DOHH2 (cell line): ENCODE measurements around the gene REPIN1.

Experiments
- H3F3A ChIP-seq: fragments of 200-600 bp; sonication (generic), shearing (Covaris generic); 2 replicates; pipeline ENCODE4 v1.6.0; 2016; ENCODE audit warnings: antibody characterized with exemption, mild to moderate bottlenecking; ENCODE audit not compliant: control insufficient read depth, insufficient read depth
- H3K27ac ChIP-seq: fragments of 200-600 bp; sonication (generic); 2 replicates; pipeline ENCODE4 v1.5.1; 2014; ENCODE audit warnings: low read depth, mild to moderate bottlenecking, low read length, moderate library complexity
- H3K27me3 ChIP-seq: fragments of 200-600 bp; sonication (generic); 2 replicates; pipeline ENCODE4 v1.6.1; 2014; ENCODE audit warnings: mild to moderate bottlenecking, low read length, mixed read lengths; ENCODE audit not compliant: control insufficient read depth
- H3K36me3 ChIP-seq: fragments of 200-600 bp; sonication (generic); 2 replicates; pipeline ENCODE4 v1.6.1; 2014; ENCODE audit warnings: mild to moderate bottlenecking, low read length, moderate library complexity, mixed read lengths; ENCODE audit not compliant: control insufficient read depth
- H3K4me1 ChIP-seq: fragments of 200-600 bp; sonication (generic); 2 replicates; pipeline ENCODE4 v1.6.1; 2014; ENCODE audit warnings: mild to moderate bottlenecking, low read length, mixed read lengths; ENCODE audit not compliant: control insufficient read depth
- H3K4me2 ChIP-seq: fragments of 200-600 bp; sonication (generic); 2 replicates; pipeline ENCODE4 v1.6.0; 2014; ENCODE audit warnings: mild to moderate bottlenecking, low read length, moderate library complexity
- H3K4me3 ChIP-seq: fragments of 200-600 bp; sonication (generic); 2 replicates; pipeline ENCODE4 v1.5.1; 2014; ENCODE audit warnings: mild to moderate bottlenecking, low read length, mixed read lengths
- H3K79me2 ChIP-seq: fragments of 200-600 bp; sonication (generic); 2 replicates; pipeline ENCODE4 v1.6.1; 2014; ENCODE audit warnings: mild to moderate bottlenecking, low read length, mixed read lengths; ENCODE audit not compliant: control insufficient read depth
- H3K9me2 ChIP-seq: fragments of 200-600 bp; sonication (generic); replicated peaks from 2 replicates; pipeline ENCODE4 v1.6.1; 2014; ENCODE audit warnings: mild to moderate bottlenecking, low read length, mixed read lengths; ENCODE audit not compliant: control insufficient read depth
- H3K9me3 ChIP-seq: fragments of 200-600 bp; sonication (generic); 2 replicates; pipeline ENCODE4 v1.6.1; 2014; ENCODE audit warnings: antibody characterized with exemption, low read length, mixed read lengths; ENCODE audit not compliant: control insufficient read depth, insufficient read depth
- H4K20me1 ChIP-seq: fragments of 200-600 bp; sonication (generic); 2 replicates; pipeline ENCODE4 v1.6.0; 2014; ENCODE audit warnings: low read depth, mild to moderate bottlenecking, antibody characterized with exemption, low read length, moderate library complexity; ENCODE audit not compliant: control insufficient read depth, insufficient read depth
- EZH2phosphoT487 ChIP-seq: fragments of 200-600 bp; sonication (generic); IDR thresholded peaks from 2 replicates; pipeline ENCODE4 v1.6.1; 2017; ENCODE audit warnings: borderline replicate concordance, mild to moderate bottlenecking, antibody characterized with exemption, low read length, moderate library complexity, mixed read lengths
- TF ChIP-seq, protein P1 (sequence below): fragments of 200-600 bp; sonication (generic); IDR thresholded peaks from one replicate; pipeline ENCODE4 v1.5.1; 2014; ENCODE audit warnings: antibody characterized with exemption, mild to moderate bottlenecking, low read depth, low read length; ENCODE audit not compliant: poor library complexity, severe bottlenecking

The REPIN1 gene

DNA sequence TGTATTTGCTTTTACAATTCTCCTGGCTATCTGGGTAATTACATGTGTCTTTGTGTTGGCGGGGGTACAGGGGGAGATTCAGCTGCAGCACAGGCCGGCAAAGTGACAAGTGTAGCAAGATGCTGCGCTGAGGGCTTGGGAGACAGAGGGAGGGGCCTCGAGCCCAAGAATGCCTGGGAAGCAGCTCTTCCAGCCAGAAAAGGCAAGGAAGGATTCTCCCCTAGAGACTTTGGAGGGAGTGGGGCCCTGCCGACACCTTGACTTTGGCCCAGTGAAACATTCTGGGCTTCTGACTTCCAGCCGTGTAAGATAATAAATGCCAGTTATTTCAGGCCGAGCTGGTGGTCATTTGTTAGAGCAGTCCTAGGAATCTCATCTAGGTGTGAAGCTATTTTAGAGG, 7.2 kb upstream of the REPIN1 start:
- Histone ChIP-seq H3F3A (peaks cover 36% of the 10 kb centered on the region), H3K9me3 (no peaks in the 10 kb centered on the region), H3K27me3 (no peaks in the 10 kb centered on the region), H3K79me2 (no peaks in the 10 kb centered on the region), H3K4me2 (no peak overlapping the region), H4K20me1 (no peaks in the 10 kb centered on the region), H3K27ac (no peak overlapping the region), H3K36me3 (no peaks in the 10 kb centered on the region), H3K4me3 (no peak overlapping the region), H3K9me2 (no peaks in the 10 kb centered on the region), H3K4me1 (peaks cover 72% of the 10 kb centered on the region)
- TF ChIP-seq EZH2phosphoT487, result no peak
- TF ChIP-seq, protein P1, sequence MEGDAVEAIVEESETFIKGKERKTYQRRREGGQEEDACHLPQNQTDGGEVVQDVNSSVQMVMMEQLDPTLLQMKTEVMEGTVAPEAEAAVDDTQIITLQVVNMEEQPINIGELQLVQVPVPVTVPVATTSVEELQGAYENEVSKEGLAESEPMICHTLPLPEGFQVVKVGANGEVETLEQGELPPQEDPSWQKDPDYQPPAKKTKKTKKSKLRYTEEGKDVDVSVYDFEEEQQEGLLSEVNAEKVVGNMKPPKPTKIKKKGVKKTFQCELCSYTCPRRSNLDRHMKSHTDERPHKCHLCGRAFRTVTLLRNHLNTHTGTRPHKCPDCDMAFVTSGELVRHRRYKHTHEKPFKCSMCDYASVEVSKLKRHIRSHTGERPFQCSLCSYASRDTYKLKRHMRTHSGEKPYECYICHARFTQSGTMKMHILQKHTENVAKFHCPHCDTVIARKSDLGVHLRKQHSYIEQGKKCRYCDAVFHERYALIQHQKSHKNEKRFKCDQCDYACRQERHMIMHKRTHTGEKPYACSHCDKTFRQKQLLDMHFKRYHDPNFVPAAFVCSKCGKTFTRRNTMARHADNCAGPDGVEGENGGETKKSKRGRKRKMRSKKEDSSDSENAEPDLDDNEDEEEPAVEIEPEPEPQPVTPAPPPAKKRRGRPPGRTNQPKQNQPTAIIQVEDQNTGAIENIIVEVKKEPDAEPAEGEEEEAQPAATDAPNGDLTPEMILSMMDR, result no peak

DNA sequence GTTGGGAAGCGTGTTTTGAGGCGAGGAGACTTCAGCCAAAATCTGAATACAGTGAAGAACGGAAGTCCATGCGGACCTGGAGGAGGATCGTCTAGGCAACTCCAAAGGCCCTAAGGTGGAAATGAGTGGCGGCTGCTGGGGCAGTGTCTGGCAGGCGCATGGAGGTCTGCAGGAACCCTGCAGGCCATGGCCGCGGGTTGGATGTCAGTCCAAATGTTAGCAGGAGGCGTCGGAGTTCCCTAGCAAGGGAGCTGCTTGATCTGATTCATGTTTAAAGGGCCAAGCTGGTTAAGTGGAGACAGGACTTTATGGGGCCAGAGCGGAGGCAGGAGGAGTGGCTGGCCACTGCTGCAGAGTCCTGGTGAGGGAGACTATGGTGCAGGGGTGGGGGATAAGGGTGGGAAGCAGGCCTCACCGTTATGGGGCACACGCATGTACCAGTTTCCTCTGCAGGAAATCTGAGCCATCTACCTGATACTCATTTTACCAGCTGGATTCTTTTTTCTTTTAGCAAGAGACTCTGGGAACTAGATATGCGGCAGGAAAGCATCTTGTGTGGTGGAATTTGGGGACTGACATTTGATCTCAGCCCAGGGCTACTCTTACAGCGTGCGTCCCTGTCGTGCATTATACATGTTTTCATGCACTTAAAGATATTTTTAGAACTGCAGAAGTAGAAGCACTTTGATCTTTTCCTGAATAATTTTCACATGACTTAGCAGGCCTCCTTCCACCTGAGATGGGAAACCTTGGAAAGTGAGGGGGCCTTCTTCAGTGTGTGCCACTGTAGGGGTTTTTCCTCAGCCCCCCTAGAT, 6.6 kb upstream of the REPIN1 start:
- Histone ChIP-seq H3K27me3 (no peaks in the 10 kb centered on the region), H3K36me3 (no peaks in the 10 kb centered on the region), H3K9me2 (no peaks in the 10 kb centered on the region), H3K9me3 (no peaks in the 10 kb centered on the region), H3K4me3 (peak overlapping the region; percentile 43), H3K79me2 (no peaks in the 10 kb centered on the region), H3F3A (peaks cover 38% of the 10 kb centered on the region), H3K27ac (peak overlapping the region; percentile 44), H3K4me2 (peak overlapping the region; percentile 62), H3K4me1 (peaks cover 73% of the 10 kb centered on the region), H4K20me1 (no peaks in the 10 kb centered on the region)
- no peak for TF ChIP-seq EZH2phosphoT487
- TF ChIP-seq, protein P1, result no peak

DNA sequence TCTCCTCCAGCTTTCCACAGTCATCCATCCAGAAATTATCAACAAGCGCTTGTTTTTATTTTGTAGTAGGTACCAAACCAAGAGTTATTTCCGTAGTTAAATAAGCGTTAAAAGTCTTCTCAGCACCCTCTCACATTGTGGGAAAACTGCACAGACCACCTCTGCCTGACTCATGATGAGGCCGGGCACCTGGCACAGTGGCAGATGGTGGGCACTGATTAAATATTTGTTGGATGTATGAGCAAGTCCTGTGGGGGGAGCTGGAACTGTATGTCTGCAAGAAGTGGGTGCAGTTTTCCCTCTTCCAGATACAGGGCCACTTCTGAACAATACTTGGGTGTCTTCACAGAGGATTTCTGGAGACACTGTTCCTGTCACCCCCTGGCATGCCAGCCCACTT, 5.3 kb upstream of the REPIN1 start:
- TF ChIP-seq, protein P1, result peak; percentile 9
- TF ChIP-seq EZH2phosphoT487, result no peak
- no peaks in the 10 kb centered on the region for H3K9me3 ChIP-seq
- peaks cover 76% of the 10 kb centered on the region for H3K4me1 ChIP-seq
- H3K27me3 ChIP-seq, result no peaks in the 10 kb centered on the region
- H3K79me2 ChIP-seq, result peaks cover 2% of the 10 kb centered on the region; the same call in 1 of the 2 replicates
- no peaks in the 10 kb centered on the region for H3K9me2 ChIP-seq
- H3K4me3 ChIP-seq, result peak overlapping the region; percentile 42
- no peaks in the 10 kb centered on the region for H3K36me3 ChIP-seq
- peak overlapping the region; percentile 62 for H3K4me2 ChIP-seq
- H3K27ac ChIP-seq, result peak overlapping the region; percentile 90
- H3F3A ChIP-seq, result peaks cover 37% of the 10 kb centered on the region
- H4K20me1 ChIP-seq, result no peaks in the 10 kb centered on the region
